Spleen (tissue), 11 donors: Measurements from ENCODE around the gene JADE3. TPM values are rescaled to one million over a fixed set of nuclear protein-coding genes. Genes with fewer than 3 reads are reported as not detected.

Source experiments
- DNase-seq: peaks from one replicate; pipeline ENCODE4 v3.0.0-alpha.2; 2020
- H3K27ac ChIP-seq, 8 donors: fragments of 200-600 bp; sonication (generic) in 7 of 8; 1 replicate in 4 of 8; 2 replicates in 4 of 8; pipeline versions ENCODE4 v1.5.0 to v1.8.0; 2016 to 2021; ENCODE audit warnings: inconsistent platforms in 4 of 8, mild to moderate bottlenecking in 4 of 8, moderate library complexity in 1 of 8
- H3K27me3 ChIP-seq, 7 donors: fragments of 200-600 bp; sonication (generic) in 6 of 7; replicated peaks in 1 of 7; 1 replicate in 4 of 7; 2 replicates in 3 of 7; pipeline versions ENCODE4 v1.5.0 to v1.8.0; 2016 to 2021; ENCODE audit warnings: inconsistent platforms in 3 of 7, mild to moderate bottlenecking in 1 of 7
- H3K36me3 ChIP-seq, 6 donors: fragments of 200-600 bp; sonication (generic) in 5 of 6; 1 replicate in 4 of 6; 2 replicates in 2 of 6; pipeline versions ENCODE4 v1.5.0 to v1.8.0; 2016 to 2021; ENCODE audit warnings: inconsistent platforms in 2 of 6
- H3K4me1 ChIP-seq, 6 donors: fragments of 200-600 bp; sonication (generic) in 5 of 6; 1 replicate in 3 of 6; 2 replicates in 3 of 6; pipeline versions ENCODE4 v1.5.0 to v1.8.0; 2016 to 2021; ENCODE audit warnings: inconsistent platforms in 3 of 6
- H3K4me3 ChIP-seq, 8 donors: fragments of 200-600 bp; sonication (generic) in 7 of 8; 1 replicate in 4 of 8; 2 replicates in 4 of 8; pipeline versions ENCODE4 v1.5.0 to v1.8.0; 2016 to 2021; ENCODE audit warnings: inconsistent platforms in 4 of 8, mild to moderate bottlenecking in 4 of 8, moderate library complexity in 2 of 8
- H3K9me3 ChIP-seq, 8 donors: fragments of 200-600 bp; sonication (generic) in 7 of 8; 1 replicate in 4 of 8; 2 replicates in 4 of 8; pipeline versions ENCODE4 v1.5.0 to v1.8.0; 2016 to 2021; ENCODE audit warnings: inconsistent platforms in 4 of 8
- POLR2A ChIP-seq, 3 donors: fragments of 450-650 bp; IDR thresholded peaks; one replicate each; pipeline ENCODE4 v1.5.1; 2017; ENCODE audit warnings: antibody characterized with exemption in 3 of 3, mild to moderate bottlenecking in 1 of 3
- POLR2AphosphoS5 ChIP-seq, 3 donors: sonication (generic); formaldehyde crosslinking; IDR thresholded peaks; one replicate each; pipeline ENCODE4 v1.5.1; 2017; ENCODE audit warnings: antibody characterized with exemption in 3 of 3
- WGBS, 5 donors: extraction: QIAGEN DNeasy Blood & Tissue Kit in 3 of 5; methylation state at CpG; one replicate each; pipeline versions ENCODE4 v1.1.5 to v1.1.7; 2013 to 2018; 5-methylcytosine and 5-hydroxymethylcytosine counted together
- intact Hi-C: fragments of 100-400 bp; cut with DNase I; formaldehyde crosslinking; loops from one replicate; pipeline ENCODE4 v1.15.0; 2023; ENCODE audit warnings: low total_unique reads
- polyA plus RNA-seq, 3 donors: library from polyadenylated mRNA; stranded (reverse); fragments of 200-250 nt; gene quantifications; one replicate each; pipeline ENCODE4 v1.2.1, GENCODE V29; 2013
- total RNA-seq, 7 donors: library from RNA; depleted of rRNA in 3 of 7; stranded (reverse); fragments of >200 nt in 3 of 7; fragmentation: NEBNext Ultra II Directional in 4 of 7; extraction: Animal tissue kit (Norgen Biotek cat#: 25700) in 4 of 7; gene quantifications; one replicate each; pipeline versions ENCODE4 v1.1.0 to v1.2.1, GENCODE V29; 2016 to 2021
- TF ChIP-seq, protein P1 (sequence below), 11 experiments: fragments of 200-600 bp in 7 of 11; fragments of 450-650 bp in 4 of 11; sonication (generic) in 4 of 11; IDR thresholded peaks in 8 of 11; conservative IDR thresholded peaks in 3 of 11; 1 replicate in 7 of 11; 2 replicates in 4 of 11; pipeline versions ENCODE4 v1.4.0 to v1.8.0; 2016 to 2021; ENCODE audit warnings: antibody characterized with exemption in 11 of 11, inconsistent platforms in 4 of 11, mild to moderate bottlenecking in 1 of 11
- donor health status: healthy with polysubstance abuse.
- donor health status: DM: no; HTN: no; CAD: no; lungs with moderate emphysema.
- donor health status: DM: no; HTN: no; CAD: no.
- donor health status: Bipolar disorder and iron deficiency.
- donor health status: healthy.
- donor health status: DM: no; HTN: no; CAD: no.
- donor health status: DM: yes; HTN: yes; CAD: no.

Gene JADE3
- total and polyA plus RNA-seq, 10 donors: 6.0 to 15.6 (median 11.4) TPM

GRCh38 chrX:46884799-46885198, 27.4 kb upstream of the JADE3 start:
- intact Hi-C loops: no loop called here
- Histone ChIP-seq H3K27ac (no peak overlapping the region), H3K4me1 (no peaks in the 10 kb centered on the region), H3K36me3 (peaks cover 0 to 64% (median 4%) of the 10 kb centered on the region in 6 donors), H3K9me3 (no peaks in the 10 kb centered on the region), H3K4me3 (no peak overlapping the region), H3K27me3 (no peaks in the 10 kb centered on the region)
- 59 to 74% (median 72%) methylated on average over 3 of the region's 3 CpGs for WGBS, 5 donors
- TF ChIP-seq, protein P1, sequence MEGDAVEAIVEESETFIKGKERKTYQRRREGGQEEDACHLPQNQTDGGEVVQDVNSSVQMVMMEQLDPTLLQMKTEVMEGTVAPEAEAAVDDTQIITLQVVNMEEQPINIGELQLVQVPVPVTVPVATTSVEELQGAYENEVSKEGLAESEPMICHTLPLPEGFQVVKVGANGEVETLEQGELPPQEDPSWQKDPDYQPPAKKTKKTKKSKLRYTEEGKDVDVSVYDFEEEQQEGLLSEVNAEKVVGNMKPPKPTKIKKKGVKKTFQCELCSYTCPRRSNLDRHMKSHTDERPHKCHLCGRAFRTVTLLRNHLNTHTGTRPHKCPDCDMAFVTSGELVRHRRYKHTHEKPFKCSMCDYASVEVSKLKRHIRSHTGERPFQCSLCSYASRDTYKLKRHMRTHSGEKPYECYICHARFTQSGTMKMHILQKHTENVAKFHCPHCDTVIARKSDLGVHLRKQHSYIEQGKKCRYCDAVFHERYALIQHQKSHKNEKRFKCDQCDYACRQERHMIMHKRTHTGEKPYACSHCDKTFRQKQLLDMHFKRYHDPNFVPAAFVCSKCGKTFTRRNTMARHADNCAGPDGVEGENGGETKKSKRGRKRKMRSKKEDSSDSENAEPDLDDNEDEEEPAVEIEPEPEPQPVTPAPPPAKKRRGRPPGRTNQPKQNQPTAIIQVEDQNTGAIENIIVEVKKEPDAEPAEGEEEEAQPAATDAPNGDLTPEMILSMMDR (IDR thresholded peaks at IDR 0.05 in 8 of 11, conservative IDR thresholded peaks at IDR 0.05 in 3 of 11): no peak
- no peak for TF ChIP-seq POLR2A (IDR thresholded peaks at IDR 0.05)
- TF ChIP-seq POLR2AphosphoS5 (IDR thresholded peaks at IDR 0.05): no peak
- DNase-seq: no peak

GRCh38 chrX:46898207-46898606, 14.0 kb upstream of the JADE3 start:
- no peak for DNase-seq
- no peaks in the 10 kb centered on the region for H3K4me1 ChIP-seq
- H3K27me3 ChIP-seq: peaks cover 0 to 15% (median 0%) of the 10 kb centered on the region in 7 donors
- no peaks in the 10 kb centered on the region for H3K9me3 ChIP-seq
- no peaks in the 10 kb centered on the region for H3K36me3 ChIP-seq
- no peak for TF ChIP-seq POLR2A (IDR thresholded peaks at IDR 0.05)
- TF ChIP-seq, protein P1 (IDR thresholded peaks at IDR 0.05 in 8 of 11, conservative IDR thresholded peaks at IDR 0.05 in 3 of 11): no peak
- TF ChIP-seq POLR2AphosphoS5 (IDR thresholded peaks at IDR 0.05): no peak
- H3K4me3 ChIP-seq: no peak overlapping the region
- intact Hi-C loops: no loop called here
- no peak overlapping the region for H3K27ac ChIP-seq

- WGBS, 5 donors: 0 to 13% (median 6%) methylated on average over 13 to 14 of the region's 14 CpGs; no CpG with 5 or more reads in 1 of the 5 donors
- peaks cover 0 to 14% (median 0%) of the 10 kb centered on the region in 7 donors for H3K27me3 ChIP-seq
- intact Hi-C loops: no loop called here
- H3K4me3 ChIP-seq: peak overlapping the region in 7 of 8 donors; percentile 13 to 67 (median 33)
- H3K36me3 ChIP-seq: no peaks in the 10 kb centered on the region
- TF ChIP-seq, protein P1 (IDR thresholded peaks at IDR 0.05 in 8 of 11, conservative IDR thresholded peaks at IDR 0.05 in 3 of 11): peak; percentile 42 to 78 (median 60)
- TF ChIP-seq POLR2AphosphoS5 (IDR thresholded peaks at IDR 0.05) (peak; percentile 53 to 64 (median 62)), POLR2A (IDR thresholded peaks at IDR 0.05) (no peak)
- H3K9me3 ChIP-seq: no peaks in the 10 kb centered on the region
- H3K4me1 ChIP-seq: peaks cover 0 to 12% (median 0%) of the 10 kb centered on the region in 6 donors
- DNase-seq: peak; percentile 90
- peak overlapping the region in 2 of 8 donors; percentile 42 to 46 for H3K27ac ChIP-seq
These were observed 8.6 kb upstream of the JADE3 start for GRCh38 chrX:46903458-46904242.

GRCh38 chrX:46904626-46905025, 7.6 kb upstream of the JADE3 start:
- intact Hi-C loops: no loop called here

More at GRCh38 chrX:46904626-46905025, 7.6 kb upstream of the JADE3 start:
- 49 to 76% (median 53%) methylated on average over 2 of the region's 2 CpGs for WGBS, 5 donors
- peaks cover 0 to 14% (median 0%) of the 10 kb centered on the region in 7 donors for H3K27me3 ChIP-seq
- no peak overlapping the region for H3K4me3 ChIP-seq
- TF ChIP-seq POLR2AphosphoS5 (IDR thresholded peaks at IDR 0.05) (no peak), POLR2A (IDR thresholded peaks at IDR 0.05) (no peak)
- TF ChIP-seq, protein P1 (IDR thresholded peaks at IDR 0.05 in 8 of 11, conservative IDR thresholded peaks at IDR 0.05 in 3 of 11): no peak
- no peaks in the 10 kb centered on the region for H3K36me3 ChIP-seq
- no peaks in the 10 kb centered on the region for H3K9me3 ChIP-seq
- H3K27ac ChIP-seq: no peak overlapping the region
- peaks cover 0 to 12% (median 0%) of the 10 kb centered on the region in 6 donors for H3K4me1 ChIP-seq
- no peak for DNase-seq
